CD4-positive, alpha-beta T cell (primary cell): ENCODE data around the gene TFG. TPM values are rescaled to one million over a fixed set of nuclear protein-coding genes. Genes with fewer than 3 reads are reported as not detected.

Source experiments
- ATAC-seq: fragments of 200-7000 bp; cut with Tn5 transposase; one replicate; pipeline ENCODE4 v1.10.0; 2022; ENCODE audit warnings: mild to moderate bottlenecking; ENCODE audit not compliant: poor library complexity
- CTCF ChIA-PET: fragments of 350-600 bp; sonication (Branson Sonifier 250); formaldehyde crosslinking; loops from one replicate; lab custom pipeline; 2021; ENCODE audit warnings: antibody characterized with exemption, inconsistent platforms; lab: Charles Lee
- POLR2A ChIA-PET: fragments of 350-600 bp; sonication (Branson Sonifier 250); formaldehyde crosslinking; loops from one replicate; lab custom pipeline; 2021; ENCODE audit warnings: antibody characterized with exemption, inconsistent platforms; lab: Charles Lee
- DNase-seq, 14 experiments: peaks; one replicate each; pipeline ENCODE4 v3.0.0-alpha.2; 2013 to 2020; ENCODE audit warnings: mixed read lengths in 2 of 14
- H3K27ac ChIP-seq, 2 donors: one replicate each; pipeline versions ENCODE4 v1.5.1 to v1.7.0; 2013; ENCODE audit warnings: low read length in 2 of 2, low read depth in 1 of 2, mild to moderate bottlenecking in 1 of 2
- H3K27me3 ChIP-seq, 2 experiments: 1 replicate in 1 of 2; 2 replicates in 1 of 2; pipeline versions ENCODE4 v1.6.1 to v1.7.0; 2013; ENCODE audit warnings: low read length in 2 of 2, control low read depth in 1 of 2, mild to moderate bottlenecking in 1 of 2, moderate library complexity in 1 of 2; ENCODE audit not compliant: insufficient read depth in 2 of 2, control insufficient read depth in 1 of 2
- H3K36me3 ChIP-seq: one replicate; pipeline ENCODE4 v1.6.1; 2013; ENCODE audit warnings: low read length, control low read depth; ENCODE audit not compliant: insufficient read depth
- H3K4me1 ChIP-seq: one replicate; pipeline ENCODE4 v1.6.1; 2013; ENCODE audit warnings: low read length, control low read depth; ENCODE audit not compliant: insufficient read depth
- H3K4me3 ChIP-seq: one replicate; pipeline ENCODE4 v1.5.1; 2013; ENCODE audit warnings: mild to moderate bottlenecking, low read length, moderate library complexity
- H3K9me3 ChIP-seq, 2 experiments: 1 replicate in 1 of 2; 2 replicates in 1 of 2; pipeline versions ENCODE4 v1.6.1 to v1.7.0; 2013; ENCODE audit warnings: low read length in 2 of 2, mild to moderate bottlenecking in 2 of 2, control low read depth in 1 of 2, moderate library complexity in 1 of 2; ENCODE audit not compliant: control insufficient read depth in 1 of 2, insufficient read depth in 1 of 2
- H3K27ac Mint-ChIP-seq: one replicate; pipeline ENCODE4 v1.8.0; 2020; ENCODE audit warnings: mixed read lengths
- H3K27me3 Mint-ChIP-seq: one replicate; pipeline ENCODE4 v1.8.0; 2021; ENCODE audit warnings: mixed read lengths
- H3K36me3 Mint-ChIP-seq: one replicate; pipeline ENCODE4 v1.8.0; 2021; ENCODE audit warnings: low read depth, mixed read lengths
- H3K4me1 Mint-ChIP-seq: one replicate; pipeline ENCODE4 v1.8.0; 2021; ENCODE audit warnings: low read depth, mixed read lengths
- H3K4me3 Mint-ChIP-seq: one replicate; pipeline ENCODE4 v1.8.0; 2020; ENCODE audit warnings: mild to moderate bottlenecking, mixed read lengths
- H3K9me3 Mint-ChIP-seq: one replicate; pipeline ENCODE4 v1.8.0; 2020; ENCODE audit warnings: mixed read lengths
- CTCF ChIP-seq: fragments of 200-600 bp; IDR thresholded peaks from one replicate; pipeline ENCODE4 v1.8.0; 2022; ENCODE audit warnings: antibody characterized with exemption, mild to moderate bottlenecking
- intact Hi-C, 2 experiments: fragments of 100-400 bp; cut with DNase I in 1 of 2; cut with micrococcal nuclease in 1 of 2; formaldehyde crosslinking; loops; one replicate each; pipeline versions ENCODE4 v1.15.1 to v1.9.0; 2023 to 2025; cut with DNase I, micrococcal nuclease
- total RNA-seq, 174 experiments: library from RNA in 2 of 174; stranded (reverse) in 2 of 174; gene quantifications; one replicate each; pipeline ENCODE4 v1.2.3 and lab custom pipeline; 2021 to 2026

Gene TFG
- total RNA-seq, 2 experiments from 2014 or later, result 56.5 to 58.8 TPM

DNA sequence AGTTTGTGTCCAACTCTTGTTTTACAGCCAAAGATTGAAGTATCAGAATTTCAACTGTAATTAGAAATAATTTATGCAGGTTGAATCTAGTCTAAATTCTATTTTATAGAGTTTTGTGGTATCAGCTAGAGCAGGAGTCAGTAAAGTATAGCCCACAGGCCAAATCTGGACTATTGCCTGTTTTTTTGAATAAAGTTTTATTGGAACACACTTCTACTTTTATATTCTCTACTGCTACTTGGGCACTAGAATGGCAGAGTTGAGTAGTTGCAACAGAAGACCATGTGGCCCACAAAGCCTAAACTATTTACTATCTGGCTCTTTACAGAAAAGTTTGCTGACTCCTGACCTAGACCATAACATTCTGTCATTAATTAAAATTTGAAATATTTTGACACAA lies 36.3 kb downstream of the TFG start:
- intact Hi-C loops, result loop anchor here in 1 of 2 experiments (10.0 kb wide), 1 partner anchor 629 kb away; no protein-coding TSS in a partner anchor
- no peak overlapping the region for H3K4me3 ChIP-seq
- DNase-seq, result no peak
- H3K27ac ChIP-seq, result no peak overlapping the region
- H3K9me3 Mint-ChIP-seq, result no peaks in the 10 kb centered on the region
- H3K27me3 ChIP-seq, result no peaks in the 10 kb centered on the region
- H3K4me1 Mint-ChIP-seq, result no peaks in the 10 kb centered on the region
- no peak for ATAC-seq
- no peak overlapping the region for H3K27ac Mint-ChIP-seq
- no peak overlapping the region for H3K4me3 Mint-ChIP-seq
- ChIA-PET CTCF (no interaction called here), POLR2A (no interaction called here)
- H3K9me3 ChIP-seq, result no peaks in the 10 kb centered on the region
- H3K36me3 ChIP-seq, result peaks cover 81% of the 10 kb centered on the region
- H3K27me3 Mint-ChIP-seq, result no peaks in the 10 kb centered on the region
- TF ChIP-seq CTCF, result no peak
- no peaks in the 10 kb centered on the region for H3K4me1 ChIP-seq
- H3K36me3 Mint-ChIP-seq, result peaks cover 88% of the 10 kb centered on the region

GRCh38 chr3:100746092-100746491 lies 36.8 kb downstream of the TFG start:
- CTCF ChIA-PET, result no interaction called here
- no peak overlapping the region for H3K27ac Mint-ChIP-seq

GRCh38 chr3:100748220-100748619 lies 38.9 kb downstream of the TFG start:
- Histone ChIP-seq H3K27ac (no peak overlapping the region), H3K4me1 (no peaks in the 10 kb centered on the region), H3K9me3 (no peaks in the 10 kb centered on the region), H3K4me3 (no peak overlapping the region), H3K27me3 (no peaks in the 10 kb centered on the region), H3K36me3 (peaks cover 69% of the 10 kb centered on the region)
- no peak for TF ChIP-seq CTCF
- no peaks in the 10 kb centered on the region for H3K9me3 Mint-ChIP-seq
- H3K27me3 Mint-ChIP-seq, result no peaks in the 10 kb centered on the region
- DNase-seq (no peak), ATAC-seq (no peak)
- peaks cover 87% of the 10 kb centered on the region for H3K36me3 Mint-ChIP-seq
- H3K4me3 Mint-ChIP-seq, result no peak overlapping the region
- no peak overlapping the region for H3K27ac Mint-ChIP-seq
- ChIA-PET POLR2A (no interaction called here), CTCF (no interaction called here)
- no peaks in the 10 kb centered on the region for H3K4me1 Mint-ChIP-seq
- intact Hi-C loops, result loop anchor here in 1 of 2 experiments (10.0 kb wide), 1 partner anchor 627 kb away; no protein-coding TSS in a partner anchor

More at GRCh38 chr3:100746092-100746491, 36.8 kb downstream of the TFG start:
- no peaks in the 10 kb centered on the region for H3K27me3 Mint-ChIP-seq
- H3K4me3 Mint-ChIP-seq, result no peak overlapping the region
- H3K4me1 Mint-ChIP-seq, result no peaks in the 10 kb centered on the region
- peaks cover 76% of the 10 kb centered on the region for H3K36me3 ChIP-seq
- H3K27ac ChIP-seq, result no peak overlapping the region
- POLR2A ChIA-PET, result no interaction called here
- no peak overlapping the region for H3K4me3 ChIP-seq
- H3K9me3 Mint-ChIP-seq, result no peaks in the 10 kb centered on the region
- H3K27me3 ChIP-seq, result no peaks in the 10 kb centered on the region
- intact Hi-C loops, result loop anchor here in 1 of 2 experiments (10.0 kb wide), 1 partner anchor 629 kb away; no protein-coding TSS in a partner anchor
- H3K4me1 ChIP-seq, result no peaks in the 10 kb centered on the region
- H3K36me3 Mint-ChIP-seq, result peaks cover 88% of the 10 kb centered on the region
- DNase-seq (no peak), ATAC-seq (no peak)
- TF ChIP-seq CTCF, result no peak
- H3K9me3 ChIP-seq, result no peaks in the 10 kb centered on the region
